ENCODE measurements around the gene MYO9B. TPM values are rescaled to one million over a fixed set of nuclear protein-coding genes. Genes with fewer than 3 reads are reported as not detected.

MYO9B gene
- total and polyA plus RNA-seq, 9 of the 15 experiments (the other 6 are each of a cell fraction or from before 2014, with no cell fraction given), result 2.4 to 77.6 (median 23.0) TPM

- peak; percentile 63 to 88; a peak in 3 of 4 replicates for TF ChIP-seq NONO (IDR thresholded peaks at IDR 0.05; ENCODE audit: low read depth in 2 of 2, low read length in 1 of 2)
- TF ChIP-seq MTA2 (IDR thresholded peaks at IDR 0.05; ENCODE audit: low read depth), result no peak
- peak; percentile 81 for TF ChIP-seq CTCFL (IDR thresholded peaks at IDR 0.05; ENCODE audit: borderline replicate concordance, insufficient read depth, low read depth, low read length, poor library complexity, severe bottlenecking)
- TF ChIP-seq CBFA2T3 (IDR thresholded peaks at IDR 0.05), result no peak
- TF ChIP-seq, protein P1, sequence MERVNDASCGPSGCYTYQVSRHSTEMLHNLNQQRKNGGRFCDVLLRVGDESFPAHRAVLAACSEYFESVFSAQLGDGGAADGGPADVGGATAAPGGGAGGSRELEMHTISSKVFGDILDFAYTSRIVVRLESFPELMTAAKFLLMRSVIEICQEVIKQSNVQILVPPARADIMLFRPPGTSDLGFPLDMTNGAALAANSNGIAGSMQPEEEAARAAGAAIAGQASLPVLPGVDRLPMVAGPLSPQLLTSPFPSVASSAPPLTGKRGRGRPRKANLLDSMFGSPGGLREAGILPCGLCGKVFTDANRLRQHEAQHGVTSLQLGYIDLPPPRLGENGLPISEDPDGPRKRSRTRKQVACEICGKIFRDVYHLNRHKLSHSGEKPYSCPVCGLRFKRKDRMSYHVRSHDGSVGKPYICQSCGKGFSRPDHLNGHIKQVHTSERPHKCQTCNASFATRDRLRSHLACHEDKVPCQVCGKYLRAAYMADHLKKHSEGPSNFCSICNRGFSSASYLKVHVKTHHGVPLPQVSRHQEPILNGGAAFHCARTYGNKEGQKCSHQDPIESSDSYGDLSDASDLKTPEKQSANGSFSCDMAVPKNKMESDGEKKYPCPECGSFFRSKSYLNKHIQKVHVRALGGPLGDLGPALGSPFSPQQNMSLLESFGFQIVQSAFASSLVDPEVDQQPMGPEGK (CRISPR knock-in tag; IDR thresholded peaks at IDR 0.05; ENCODE audit: borderline replicate concordance), result no peak
- TF ChIP-seq, protein P2, sequence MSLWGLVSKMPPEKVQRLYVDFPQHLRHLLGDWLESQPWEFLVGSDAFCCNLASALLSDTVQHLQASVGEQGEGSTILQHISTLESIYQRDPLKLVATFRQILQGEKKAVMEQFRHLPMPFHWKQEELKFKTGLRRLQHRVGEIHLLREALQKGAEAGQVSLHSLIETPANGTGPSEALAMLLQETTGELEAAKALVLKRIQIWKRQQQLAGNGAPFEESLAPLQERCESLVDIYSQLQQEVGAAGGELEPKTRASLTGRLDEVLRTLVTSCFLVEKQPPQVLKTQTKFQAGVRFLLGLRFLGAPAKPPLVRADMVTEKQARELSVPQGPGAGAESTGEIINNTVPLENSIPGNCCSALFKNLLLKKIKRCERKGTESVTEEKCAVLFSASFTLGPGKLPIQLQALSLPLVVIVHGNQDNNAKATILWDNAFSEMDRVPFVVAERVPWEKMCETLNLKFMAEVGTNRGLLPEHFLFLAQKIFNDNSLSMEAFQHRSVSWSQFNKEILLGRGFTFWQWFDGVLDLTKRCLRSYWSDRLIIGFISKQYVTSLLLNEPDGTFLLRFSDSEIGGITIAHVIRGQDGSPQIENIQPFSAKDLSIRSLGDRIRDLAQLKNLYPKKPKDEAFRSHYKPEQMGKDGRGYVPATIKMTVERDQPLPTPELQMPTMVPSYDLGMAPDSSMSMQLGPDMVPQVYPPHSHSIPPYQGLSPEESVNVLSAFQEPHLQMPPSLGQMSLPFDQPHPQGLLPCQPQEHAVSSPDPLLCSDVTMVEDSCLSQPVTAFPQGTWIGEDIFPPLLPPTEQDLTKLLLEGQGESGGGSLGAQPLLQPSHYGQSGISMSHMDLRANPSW (CRISPR knock-in tag; IDR thresholded peaks at IDR 0.05), result no peak
- no peak for TF ChIP-seq FOXJ2 (tag; IDR thresholded peaks at IDR 0.05)
- TF ChIP-seq TAF9B (IDR thresholded peaks at IDR 0.05; ENCODE audit: partially characterized antibody), result no peak
- TF ChIP-seq, protein P3, sequence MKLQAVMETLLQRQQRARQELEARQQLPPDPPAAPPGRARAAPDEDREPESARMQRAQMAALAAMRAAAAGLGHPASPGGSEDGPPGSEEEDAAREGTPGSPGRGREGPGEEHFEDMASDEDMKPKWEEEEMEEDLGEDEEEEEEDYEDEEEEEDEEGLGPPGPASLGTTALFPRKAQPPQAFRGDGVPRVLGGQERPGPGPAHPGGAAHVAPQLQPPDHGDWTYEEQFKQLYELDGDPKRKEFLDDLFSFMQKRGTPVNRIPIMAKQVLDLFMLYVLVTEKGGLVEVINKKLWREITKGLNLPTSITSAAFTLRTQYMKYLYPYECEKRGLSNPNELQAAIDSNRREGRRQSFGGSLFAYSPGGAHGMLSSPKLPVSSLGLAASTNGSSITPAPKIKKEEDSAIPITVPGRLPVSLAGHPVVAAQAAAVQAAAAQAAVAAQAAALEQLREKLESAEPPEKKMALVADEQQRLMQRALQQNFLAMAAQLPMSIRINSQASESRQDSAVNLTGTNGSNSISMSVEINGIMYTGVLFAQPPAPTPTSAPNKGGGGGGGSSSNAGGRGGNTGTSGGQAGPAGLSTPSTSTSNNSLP (IDR thresholded peaks at IDR 0.05; ENCODE audit: borderline replicate concordance, low read depth, low read length), result no peak
- TF ChIP-seq PYGO2 (tag; IDR thresholded peaks at IDR 0.05), result no peak
- no peak for TF ChIP-seq ZNF41 (CRISPR knock-in tag; conservative IDR thresholded peaks at IDR 0.05)
- TF ChIP-seq NR2F6 (CRISPR knock-in tag; IDR thresholded peaks at IDR 0.05), result no peak
- no peak for TF ChIP-seq ZNF165 (CRISPR knock-in tag; IDR thresholded peaks at IDR 0.05; ENCODE audit: borderline replicate concordance)
- TF ChIP-seq ZBTB8A (IDR thresholded peaks at IDR 0.05; ENCODE audit: partially characterized antibody), result no peak
- TF ChIP-seq GTF2F1 (IDR thresholded peaks at IDR 0.05; ENCODE audit: low read depth, low read length), result no peak
- no peak for TF ChIP-seq ZNF311 (CRISPR knock-in tag; IDR thresholded peaks at IDR 0.05)
- TF ChIP-seq BHLHE40 (IDR thresholded peaks at IDR 0.05; ENCODE audit: low read length), result no peak; the same call in 1 of the 2 replicates
- TF ChIP-seq STAT5B (CRISPR knock-in tag; IDR thresholded peaks at IDR 0.05), result no peak
- TF ChIP-seq ZNF79 (CRISPR knock-in tag; IDR thresholded peaks at IDR 0.05; ENCODE audit: low read depth), result no peak
- no peak for TF ChIP-seq WHSC1 (IDR thresholded peaks at IDR 0.05; ENCODE audit: low read length)
- no peak for TF ChIP-seq ZNF445 (CRISPR knock-in tag; IDR thresholded peaks at IDR 0.05; ENCODE audit: low read depth)
These were observed 159.9 kb downstream of the MYO9B start (continued) for GRCh38 chr19:17235300-17235970.
